ENCODE results near the gene CYFIP2. TPM values are rescaled to one million over a fixed set of nuclear protein-coding genes. Genes with fewer than 3 reads are reported as not detected.

CYFIP2 gene
- total RNA-seq, 2 donors from 2014 or later = 29.3 to 33.4 TPM

GRCh38 chr5:157369507-157369906 is 103.6 kb downstream of the CYFIP2 start:
- H3K9me3 ChIP-seq (ENCODE audit: control insufficient read depth, low read length) = no peaks in the 10 kb centered on the region
- Mint-ChIP-seq H3K27ac (no peak overlapping the region), H3K27me3 (ENCODE audit: insufficient read depth) (no peaks in the 10 kb centered on the region), H3K36me3 (ENCODE audit: low read depth) (no peaks in the 10 kb centered on the region), H3K9me3 (no peaks in the 10 kb centered on the region), H3K4me3 (no peak overlapping the region), H3K4me1 (peaks cover 10% of the 10 kb centered on the region)
- no peak overlapping the region for H3K4me3 ChIP-seq (ENCODE audit: low read length)
- H3K27me3 ChIP-seq (ENCODE audit: control insufficient read depth, insufficient read depth, low read length, poor library complexity, severe bottlenecking) = no peaks in the 10 kb centered on the region
- TF ChIP-seq CTCF (conservative IDR thresholded peaks at IDR 0.05) = peak; percentile 26
- WGBS, 2 experiments (ENCODE audit: insufficient coverage in 1 of 2, insufficient read length in 1 of 2) = 98 to 100% methylated on average over 2 of the region's 2 CpGs
- no peak overlapping the region for H3K27ac ChIP-seq (ENCODE audit: low read depth, low read length)
- H3K4me1 ChIP-seq (ENCODE audit: control insufficient read depth, insufficient read depth, low read length) = peaks cover 6% of the 10 kb centered on the region
- DNase-seq = peak; percentile 30
- no peaks in the 10 kb centered on the region for H3K36me3 ChIP-seq (ENCODE audit: control insufficient read depth, insufficient read depth, low read length)
- no peak overlapping the region for H3K9ac ChIP-seq (ENCODE audit: extremely low read depth, low read length, poor library complexity, severe bottlenecking)

- Mint-ChIP-seq H3K4me1 (peaks cover 10% of the 10 kb centered on the region), H3K9me3 (no peaks in the 10 kb centered on the region), H3K4me3 (no peak overlapping the region), H3K27ac (no peak overlapping the region), H3K27me3 (ENCODE audit: insufficient read depth) (no peaks in the 10 kb centered on the region), H3K36me3 (ENCODE audit: low read depth) (no peaks in the 10 kb centered on the region)
- 55% methylated on average over 6 of the region's 6 CpGs; no CpG with 5 or more reads in 1 of the 2 experiments for WGBS, 2 experiments (ENCODE audit: insufficient coverage in 1 of 2, insufficient read length in 1 of 2)
- no peak overlapping the region for H3K9ac ChIP-seq (ENCODE audit: extremely low read depth, low read length, poor library complexity, severe bottlenecking)
- peak; percentile 64 for DNase-seq
- peak overlapping the region; percentile 74 for H3K27ac ChIP-seq (ENCODE audit: low read depth, low read length)
- no peak overlapping the region for H3K4me3 ChIP-seq (ENCODE audit: low read length)
- H3K27me3 ChIP-seq (ENCODE audit: control insufficient read depth, insufficient read depth, low read length, poor library complexity, severe bottlenecking) = no peaks in the 10 kb centered on the region
- TF ChIP-seq CTCF (conservative IDR thresholded peaks at IDR 0.05) = no peak
- no peaks in the 10 kb centered on the region for H3K36me3 ChIP-seq (ENCODE audit: control insufficient read depth, insufficient read depth, low read length)
- H3K4me1 ChIP-seq (ENCODE audit: control insufficient read depth, insufficient read depth, low read length) = peaks cover 6% of the 10 kb centered on the region
- H3K9me3 ChIP-seq (ENCODE audit: control insufficient read depth, low read length) = no peaks in the 10 kb centered on the region
These were observed 105.0 kb downstream of the CYFIP2 start for GRCh38 chr5:157370967-157371366.

- Histone ChIP-seq H3K27me3 (ENCODE audit: control insufficient read depth, insufficient read depth, low read length, poor library complexity, severe bottlenecking) (no peaks in the 10 kb centered on the region), H3K9ac (ENCODE audit: extremely low read depth, low read length, poor library complexity, severe bottlenecking) (no peak overlapping the region), H3K27ac (ENCODE audit: low read depth, low read length) (no peak overlapping the region), H3K9me3 (ENCODE audit: control insufficient read depth, low read length) (no peaks in the 10 kb centered on the region), H3K36me3 (ENCODE audit: control insufficient read depth, insufficient read depth, low read length) (no peaks in the 10 kb centered on the region), H3K4me1 (ENCODE audit: control insufficient read depth, insufficient read depth, low read length) (peaks cover 6% of the 10 kb centered on the region), H3K4me3 (ENCODE audit: low read length) (no peak overlapping the region)
- no peaks in the 10 kb centered on the region for H3K27me3 Mint-ChIP-seq (ENCODE audit: insufficient read depth)
- no peak for TF ChIP-seq CTCF (conservative IDR thresholded peaks at IDR 0.05)
- peak; percentile 3 for DNase-seq
- H3K27ac Mint-ChIP-seq = no peak overlapping the region
- H3K36me3 Mint-ChIP-seq (ENCODE audit: low read depth) = no peaks in the 10 kb centered on the region
- WGBS, 2 experiments (ENCODE audit: insufficient coverage in 1 of 2, insufficient read length in 1 of 2) = 96 to 100% methylated on average over 1 to 5 of the region's 5 CpGs
- H3K9me3 Mint-ChIP-seq = no peaks in the 10 kb centered on the region
- peaks cover 10% of the 10 kb centered on the region for H3K4me1 Mint-ChIP-seq
- H3K4me3 Mint-ChIP-seq = no peak overlapping the region
These were observed 105.9 kb downstream of the CYFIP2 start for GRCh38 chr5:157371655-157372471.
